Vagina (tissue), 2 donors: ENCODE results near the gene PTGES.

ENCODE experiments used
- CTCF ChIP-seq, 3 experiments: fragments of 450-650 bp in 2 of 3; fragments of 200-600 bp in 1 of 3; sonication (generic) in 1 of 3; IDR thresholded peaks; one replicate each; pipeline ENCODE4 v1.5.1; 2017 to 2019; ENCODE audit warnings: antibody characterized with exemption in 3 of 3, mild to moderate bottlenecking in 2 of 3, moderate library complexity in 2 of 3
- POLR2A ChIP-seq, 2 donors: fragments of 450-650 bp; IDR thresholded peaks; one replicate each; pipeline ENCODE4 v1.6.1; 2017; ENCODE audit warnings: antibody characterized with exemption in 2 of 2, mild to moderate bottlenecking in 2 of 2, moderate library complexity in 2 of 2

- TF ChIP-seq CTCF (IDR thresholded peaks at IDR 0.05) (no peak), POLR2A (IDR thresholded peaks at IDR 0.05) (no peak)
Observed at GRCh38 chr9:129757045-129757444, 4.2 kb upstream of the PTGES start.
